Breast epithelium (tissue), 4 donors: ENCODE results near the gene ZNRF2. TPM values are rescaled to one million over a fixed set of nuclear protein-coding genes. Genes with fewer than 3 reads are reported as not detected.
A peak's percentile ranks its signal among the peaks of the same experiment; 100 is the strongest.

Experiments
- DNase-seq, 2 donors: peaks; one replicate each; pipeline ENCODE4 v3.0.0-alpha.2; 2019; ENCODE audit warnings: low spot score in 2 of 2
- H3K27ac ChIP-seq, 2 donors: fragments of 200-600 bp; sonication (generic) in 1 of 2; one replicate each; pipeline ENCODE4 v1.5.1; 2016 to 2019; ENCODE audit warnings: mild to moderate bottlenecking in 1 of 2
- H3K27me3 ChIP-seq, 2 donors: fragments of 200-600 bp; sonication (generic) in 1 of 2; one replicate each; pipeline versions ENCODE4 v1.5.1 to v1.6.0; 2017 to 2019; ENCODE audit warnings: control low read depth in 1 of 2, mild to moderate bottlenecking in 1 of 2
- H3K36me3 ChIP-seq: fragments of 200-600 bp; one replicate; pipeline ENCODE4 v1.5.1; 2019
- H3K4me1 ChIP-seq, 2 donors: fragments of 200-600 bp; sonication (generic); one replicate each; pipeline ENCODE4 v1.5.1; 2016 to 2019; ENCODE audit warnings: control low read depth in 1 of 2
- H3K4me3 ChIP-seq, 3 donors: fragments of 200-600 bp; sonication (generic); 1 replicate in 2 of 3; 2 replicates in 1 of 3; pipeline ENCODE4 v1.5.1; 2016 to 2019; ENCODE audit warnings: mild to moderate bottlenecking in 3 of 3, moderate library complexity in 2 of 3
- H3K9me3 ChIP-seq, 2 donors: fragments of 200-600 bp; sonication (generic) in 1 of 2; one replicate each; pipeline ENCODE4 v1.5.1; 2016 to 2019; ENCODE audit warnings: control low read depth in 1 of 2
- POLR2A ChIP-seq: fragments of 450-650 bp; IDR thresholded peaks from one replicate; pipeline ENCODE4 v1.6.1; 2016; ENCODE audit warnings: antibody characterized with exemption, mild to moderate bottlenecking, moderate library complexity
- POLR2AphosphoS5 ChIP-seq, 3 donors: sonication (generic); formaldehyde crosslinking; IDR thresholded peaks; one replicate each; pipeline ENCODE4 v1.6.1; 2017; ENCODE audit warnings: antibody characterized with exemption in 3 of 3
- intact Hi-C: fragments of 100-400 bp; cut with DNase I; formaldehyde crosslinking; loops from one replicate; pipeline ENCODE4 v1.15.1; 2023; ENCODE audit warnings: low total_unique reads
- total RNA-seq, 3 donors: library from RNA; depleted of rRNA; stranded (reverse); fragments of >200 nt; gene quantifications; one replicate each; pipeline ENCODE4 v1.1.0, GENCODE V29; 2016
- TF ChIP-seq, protein P1 (sequence below), 3 donors: fragments of 450-650 bp; IDR thresholded peaks; one replicate each; pipeline ENCODE4 v1.5.1; 2016 to 2017; ENCODE audit warnings: antibody characterized with exemption in 3 of 3, mild to moderate bottlenecking in 3 of 3, moderate library complexity in 3 of 3

The ZNRF2 gene
- total RNA-seq, 3 donors from 2014 or later: 18.9 to 56.8 (median 30.5) TPM

DNA sequence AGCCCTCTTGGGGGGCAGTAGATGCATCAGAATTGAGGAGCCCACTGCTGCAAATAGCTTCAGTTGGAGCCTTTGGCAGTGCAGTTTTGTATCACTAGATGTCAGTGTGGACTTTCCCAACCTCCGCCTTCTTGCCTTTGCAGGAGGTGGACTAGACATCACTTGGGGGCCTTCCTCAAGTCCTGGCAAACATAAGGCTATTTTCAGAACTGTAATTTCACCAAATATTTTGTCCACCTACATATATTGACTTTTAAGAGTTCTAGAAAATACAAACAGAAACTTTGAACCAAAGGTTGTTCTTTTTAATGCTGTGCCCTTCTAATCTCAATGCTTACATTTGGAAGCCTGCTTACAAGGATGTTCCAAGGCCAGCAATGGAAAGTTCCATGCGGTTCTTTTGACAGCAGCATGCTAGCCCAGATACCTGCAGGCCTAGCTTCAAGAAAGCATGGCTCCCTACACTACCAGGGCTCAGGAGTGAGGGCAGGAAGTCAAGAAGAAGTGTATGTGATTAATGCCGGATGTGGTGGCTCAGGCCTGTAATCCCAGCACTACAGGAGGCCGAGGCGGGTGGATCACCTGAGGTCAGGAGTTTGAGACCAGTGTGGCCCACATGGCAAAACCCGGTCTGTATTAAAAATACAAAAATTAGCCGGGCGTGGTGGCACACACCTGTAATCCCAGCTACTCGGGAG, 8.0 kb upstream of the ZNRF2 start:
- DNase-seq: no peak
- no peak overlapping the region for H3K4me3 ChIP-seq
- H3K27me3 ChIP-seq: no peaks in the 10 kb centered on the region
- no peak for TF ChIP-seq POLR2AphosphoS5 (IDR thresholded peaks at IDR 0.05)
- TF ChIP-seq, protein P1, sequence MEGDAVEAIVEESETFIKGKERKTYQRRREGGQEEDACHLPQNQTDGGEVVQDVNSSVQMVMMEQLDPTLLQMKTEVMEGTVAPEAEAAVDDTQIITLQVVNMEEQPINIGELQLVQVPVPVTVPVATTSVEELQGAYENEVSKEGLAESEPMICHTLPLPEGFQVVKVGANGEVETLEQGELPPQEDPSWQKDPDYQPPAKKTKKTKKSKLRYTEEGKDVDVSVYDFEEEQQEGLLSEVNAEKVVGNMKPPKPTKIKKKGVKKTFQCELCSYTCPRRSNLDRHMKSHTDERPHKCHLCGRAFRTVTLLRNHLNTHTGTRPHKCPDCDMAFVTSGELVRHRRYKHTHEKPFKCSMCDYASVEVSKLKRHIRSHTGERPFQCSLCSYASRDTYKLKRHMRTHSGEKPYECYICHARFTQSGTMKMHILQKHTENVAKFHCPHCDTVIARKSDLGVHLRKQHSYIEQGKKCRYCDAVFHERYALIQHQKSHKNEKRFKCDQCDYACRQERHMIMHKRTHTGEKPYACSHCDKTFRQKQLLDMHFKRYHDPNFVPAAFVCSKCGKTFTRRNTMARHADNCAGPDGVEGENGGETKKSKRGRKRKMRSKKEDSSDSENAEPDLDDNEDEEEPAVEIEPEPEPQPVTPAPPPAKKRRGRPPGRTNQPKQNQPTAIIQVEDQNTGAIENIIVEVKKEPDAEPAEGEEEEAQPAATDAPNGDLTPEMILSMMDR (IDR thresholded peaks at IDR 0.05): peak in 2 of 3 donors; percentile 43 to 46
- no peak overlapping the region for H3K27ac ChIP-seq
- H3K4me1 ChIP-seq: no peaks in the 10 kb centered on the region
- H3K36me3 ChIP-seq: no peaks in the 10 kb centered on the region
- H3K9me3 ChIP-seq: no peaks in the 10 kb centered on the region
- intact Hi-C loops: loop anchor here (10.0 kb wide), 1 partner anchor 138 kb away; no protein-coding TSS in a partner anchor

DNA sequence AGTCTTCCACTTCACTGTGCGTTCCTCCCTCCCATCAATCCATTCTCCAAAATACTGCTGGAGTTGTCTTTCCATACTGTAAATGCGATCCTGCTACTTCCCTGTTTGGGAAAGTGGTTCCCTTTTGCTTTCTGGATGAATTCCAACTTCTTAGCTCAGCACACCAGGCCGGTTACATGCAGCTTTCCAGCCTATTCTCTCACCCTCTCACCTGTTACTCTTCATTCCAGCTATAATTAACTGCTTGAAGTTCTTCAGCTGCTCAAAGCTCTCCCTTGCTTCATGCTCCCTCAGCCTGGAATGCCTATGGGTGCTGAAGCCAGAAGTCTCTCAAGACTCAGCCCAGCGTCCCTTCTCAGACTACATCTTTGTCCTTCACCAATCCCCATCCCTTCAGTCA, 6.0 kb upstream of the ZNRF2 start:
- Histone ChIP-seq H3K36me3 (no peaks in the 10 kb centered on the region), H3K4me1 (no peaks in the 10 kb centered on the region), H3K27me3 (no peaks in the 10 kb centered on the region), H3K9me3 (no peaks in the 10 kb centered on the region), H3K4me3 (no peak overlapping the region), H3K27ac (peak overlapping the region in 1 of 2 donors; percentile 15)
- intact Hi-C loops: loop anchor here (10.0 kb wide), 1 partner anchor 136 kb away; no protein-coding TSS in a partner anchor
- no peak for DNase-seq
- no peak for TF ChIP-seq POLR2AphosphoS5 (IDR thresholded peaks at IDR 0.05)
- TF ChIP-seq, protein P1 (IDR thresholded peaks at IDR 0.05): no peak
- no peak for TF ChIP-seq POLR2A

DNA sequence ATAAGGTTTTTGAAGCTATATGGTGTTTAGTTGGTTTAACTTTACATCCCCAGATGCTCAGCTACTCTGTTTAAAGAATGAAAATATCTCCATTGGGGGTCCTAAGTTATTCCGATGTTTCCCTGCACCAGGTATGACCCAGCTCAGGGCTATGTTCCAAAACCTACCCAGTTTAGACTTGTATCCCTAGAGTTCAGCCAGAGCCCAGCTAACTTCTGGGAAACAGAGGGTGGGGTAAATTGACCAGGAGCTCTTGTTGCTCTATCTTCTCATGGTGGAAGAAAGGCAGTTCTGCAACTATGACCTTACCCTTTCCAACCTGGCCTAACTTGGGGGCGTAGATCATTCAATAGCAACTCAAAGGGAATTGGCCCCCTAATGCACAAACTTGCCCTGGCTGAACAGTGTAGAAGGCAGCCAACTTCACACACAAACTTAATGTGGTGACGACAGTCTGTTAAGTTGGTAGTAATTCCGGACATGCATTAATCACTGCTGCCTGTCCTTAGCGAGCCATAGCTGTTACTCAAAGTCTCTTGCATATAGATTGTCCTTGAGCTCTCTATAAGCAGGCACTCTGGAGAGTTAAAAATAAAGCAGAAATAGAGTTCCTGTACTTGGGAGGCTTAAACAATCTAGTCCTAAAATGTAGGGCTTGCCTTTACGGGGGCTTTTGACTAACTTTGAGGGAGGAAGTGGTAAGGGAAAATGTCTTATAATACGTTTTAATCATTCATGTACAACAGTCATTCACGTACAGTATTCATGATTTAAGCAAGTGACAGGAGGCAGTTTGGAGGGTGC, 5.3 kb upstream of the ZNRF2 start:
- Histone ChIP-seq H3K4me1 (no peaks in the 10 kb centered on the region), H3K36me3 (no peaks in the 10 kb centered on the region), H3K27me3 (no peaks in the 10 kb centered on the region), H3K27ac (peak overlapping the region in 1 of 2 donors; percentile 15), H3K9me3 (no peaks in the 10 kb centered on the region), H3K4me3 (no peak overlapping the region)
- TF ChIP-seq, protein P1 (IDR thresholded peaks at IDR 0.05): no peak
- TF ChIP-seq POLR2AphosphoS5 (IDR thresholded peaks at IDR 0.05): no peak
- no peak for TF ChIP-seq POLR2A
- DNase-seq: no peak
- intact Hi-C loops: loop anchor here (10.0 kb wide), 1 partner anchor 136 kb away; no protein-coding TSS in a partner anchor

DNA sequence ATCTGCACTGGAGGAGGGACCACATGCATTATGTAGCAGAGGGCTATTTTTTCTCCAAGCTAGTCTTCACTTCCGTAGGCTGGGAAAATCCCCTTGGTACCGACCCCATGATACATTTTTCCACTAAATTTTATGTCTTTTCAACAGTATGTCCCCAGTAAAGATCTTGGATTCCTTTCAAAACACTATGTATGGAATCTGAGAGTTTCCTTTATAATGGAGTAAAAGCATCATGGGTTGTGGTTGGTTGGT, 4.8 kb upstream of the ZNRF2 start:
- Histone ChIP-seq H3K36me3 (no peaks in the 10 kb centered on the region), H3K27ac (no peak overlapping the region), H3K9me3 (no peaks in the 10 kb centered on the region), H3K4me3 (no peak overlapping the region), H3K27me3 (no peaks in the 10 kb centered on the region), H3K4me1 (no peaks in the 10 kb centered on the region)
- intact Hi-C loops: loop anchor here (10.0 kb wide), 1 partner anchor 135 kb away; no protein-coding TSS in a partner anchor
- no peak for DNase-seq
- no peak for TF ChIP-seq POLR2A
- TF ChIP-seq, protein P1 (IDR thresholded peaks at IDR 0.05): no peak
- no peak for TF ChIP-seq POLR2AphosphoS5 (IDR thresholded peaks at IDR 0.05)

DNA sequence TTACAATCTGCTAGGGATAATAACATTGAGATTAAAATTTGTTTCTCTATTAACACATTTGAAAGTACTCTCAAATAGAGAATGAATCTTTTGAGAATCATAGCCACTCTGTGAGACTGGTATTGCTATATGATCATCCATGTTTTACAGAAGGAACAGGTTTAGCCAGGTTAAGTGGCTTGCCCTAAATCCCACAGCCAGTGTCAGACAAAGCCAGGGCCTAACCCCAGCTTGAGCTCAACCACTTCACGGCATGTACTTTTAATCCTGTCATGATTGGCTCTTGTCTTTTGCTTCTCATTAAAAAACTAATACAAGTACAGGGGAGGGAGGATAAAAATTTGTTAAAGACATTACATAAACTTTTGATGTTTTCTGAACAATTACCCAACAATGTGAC, 3.8 kb upstream of the ZNRF2 start:
- Histone ChIP-seq H3K4me1 (no peaks in the 10 kb centered on the region), H3K9me3 (no peaks in the 10 kb centered on the region), H3K27ac (no peak overlapping the region), H3K36me3 (no peaks in the 10 kb centered on the region), H3K4me3 (no peak overlapping the region), H3K27me3 (no peaks in the 10 kb centered on the region)
- intact Hi-C loops: no loop called here
- TF ChIP-seq, protein P1 (IDR thresholded peaks at IDR 0.05): no peak
- TF ChIP-seq POLR2AphosphoS5 (IDR thresholded peaks at IDR 0.05): no peak
- TF ChIP-seq POLR2A: no peak
- DNase-seq: no peak
